Left kidney (tissue), 2 donors: ENCODE results near the gene ZNF785. TPM values are rescaled to one million over a fixed set of nuclear protein-coding genes. Genes with fewer than 3 reads are reported as not detected.
A peak's percentile ranks its signal among the peaks of the same experiment; 100 is the strongest.

Experiments
- DNase-seq: peaks from one replicate; pipeline ENCODE4 v3.0.0-alpha.2; 2013
- polyA plus RNA-seq: library from polyadenylated mRNA; unstranded; fragments of 120-200 nt; gene quantifications from one replicate; pipeline ENCODE4 v1.2.1, GENCODE V29; 2013; ENCODE audit not compliant: insufficient read length

The ZNF785 gene
- polyA plus RNA-seq, 1 donor = 30.0 TPM

DNA sequence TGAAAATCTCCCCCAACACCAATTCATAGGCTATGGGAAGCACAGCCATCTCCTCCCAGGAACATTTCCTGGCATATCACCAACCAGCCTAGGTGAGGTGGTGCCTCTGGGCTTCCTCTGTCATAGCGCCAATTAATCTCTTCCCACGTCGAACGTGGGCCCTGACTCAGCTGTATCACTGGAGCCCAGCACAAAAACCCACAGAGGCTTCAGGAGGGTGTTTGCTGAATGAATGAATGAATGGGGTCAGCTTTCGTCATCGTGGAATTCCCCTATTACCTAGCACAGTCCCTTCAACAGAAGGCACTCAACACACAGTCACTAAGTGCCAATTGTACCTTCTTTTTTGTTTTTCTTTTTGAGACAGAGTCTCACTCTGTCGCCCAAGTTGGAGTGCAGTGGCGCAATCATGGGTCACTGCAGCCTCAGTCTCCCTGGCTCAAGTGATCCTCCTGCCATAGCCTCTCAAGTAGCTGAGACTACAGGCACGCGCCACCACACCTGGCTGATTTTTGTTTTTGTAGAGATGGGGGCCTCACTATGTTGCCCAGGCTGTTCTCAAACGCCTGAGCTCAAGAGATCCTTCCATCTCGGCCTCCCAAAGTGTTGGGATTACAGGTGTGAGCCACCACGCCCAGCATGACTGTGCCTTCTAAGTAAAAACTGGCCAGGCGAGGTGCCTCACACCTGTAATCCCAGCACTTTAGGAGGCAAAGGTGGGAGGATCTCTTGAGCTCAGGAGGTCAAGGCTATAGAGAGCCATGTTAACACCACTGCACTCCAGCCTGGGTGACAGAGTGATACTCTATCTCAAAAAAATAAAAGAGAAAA lies 18.1 kb downstream of the ZNF785 start:
- no peak for DNase-seq

DNA sequence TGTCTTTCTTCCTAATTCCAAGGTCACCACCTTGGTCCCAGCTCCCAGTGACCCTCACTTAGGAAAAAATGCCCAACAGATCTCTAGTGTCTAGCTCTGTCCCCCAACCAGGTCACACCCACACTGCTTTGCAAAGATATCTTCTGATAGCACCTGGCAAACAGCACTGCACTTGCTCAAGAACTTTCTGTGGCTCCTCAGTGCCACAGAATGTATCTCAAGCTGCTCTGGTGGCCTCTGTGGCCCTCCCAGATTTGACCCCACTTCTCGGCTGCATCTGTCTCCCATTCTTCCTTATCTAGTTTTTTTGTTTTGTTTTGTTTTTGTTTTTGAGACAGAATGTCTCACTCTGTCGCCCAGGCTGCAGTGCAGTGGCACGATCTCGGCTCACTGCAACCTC lies 19.0 kb downstream of the ZNF785 start:
- no peak for DNase-seq

DNA sequence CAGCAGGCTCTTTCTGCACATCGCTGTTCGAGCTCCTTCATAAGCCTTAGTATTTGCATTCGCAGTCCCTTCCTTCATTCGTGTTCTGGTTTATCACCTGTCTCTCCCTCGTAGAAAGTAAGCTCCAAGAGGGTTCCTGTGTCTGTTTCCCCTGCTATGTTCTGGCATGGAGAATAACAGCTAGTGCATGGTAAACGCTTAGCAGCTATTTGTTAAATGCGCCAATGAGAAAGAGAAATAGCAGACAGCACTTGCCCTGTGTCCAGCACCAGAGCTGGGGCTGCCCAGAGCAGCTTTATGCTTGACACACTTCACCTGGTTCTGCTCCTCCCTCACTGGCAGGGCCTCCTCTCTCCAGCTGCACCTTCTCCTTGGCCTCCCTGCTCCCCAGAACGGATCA lies 19.5 kb downstream of the ZNF785 start:
- no peak for DNase-seq

DNA sequence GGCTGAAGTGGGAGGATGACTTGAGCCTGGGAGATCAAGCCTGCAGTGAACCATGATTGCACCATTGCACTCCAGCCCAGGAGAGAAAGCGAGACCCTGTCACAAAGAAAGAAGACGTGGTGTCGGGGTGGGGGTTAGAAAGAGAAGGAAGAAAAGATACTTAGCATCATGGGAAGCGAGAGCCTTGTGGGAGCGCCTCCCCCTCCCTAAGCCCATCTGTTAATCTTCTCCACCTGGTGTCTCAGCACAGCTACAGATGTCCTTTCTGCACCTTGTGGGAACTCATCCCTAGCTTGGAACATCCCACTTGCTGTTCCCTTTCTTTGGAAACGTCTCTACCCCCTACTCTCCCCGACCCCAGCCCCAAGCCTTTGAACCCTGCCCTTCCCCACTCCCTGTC lies 20.0 kb downstream of the ZNF785 start:
- DNase-seq = no peak

DNA sequence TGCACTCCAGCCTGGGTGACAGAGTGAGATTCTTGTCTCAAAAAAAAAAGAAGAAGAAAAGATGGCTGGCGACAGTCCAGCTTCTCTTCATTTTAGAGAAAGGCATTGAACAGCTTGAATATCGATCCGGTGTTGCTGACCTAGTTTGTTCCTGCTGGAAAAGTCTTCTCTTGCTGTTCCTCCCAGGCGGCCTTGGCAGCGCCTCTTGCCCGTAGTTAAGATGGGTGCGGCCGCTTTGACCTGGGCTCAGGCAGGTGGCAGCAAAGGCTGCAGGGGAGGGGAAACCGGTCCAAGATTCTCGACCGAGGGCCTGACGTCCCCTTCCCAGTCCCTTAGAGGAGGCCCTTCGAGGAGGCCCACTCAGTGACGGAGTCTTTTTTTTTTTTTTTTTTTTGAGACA lies 23.5 kb downstream of the ZNF785 start:
- no peak for DNase-seq

DNA sequence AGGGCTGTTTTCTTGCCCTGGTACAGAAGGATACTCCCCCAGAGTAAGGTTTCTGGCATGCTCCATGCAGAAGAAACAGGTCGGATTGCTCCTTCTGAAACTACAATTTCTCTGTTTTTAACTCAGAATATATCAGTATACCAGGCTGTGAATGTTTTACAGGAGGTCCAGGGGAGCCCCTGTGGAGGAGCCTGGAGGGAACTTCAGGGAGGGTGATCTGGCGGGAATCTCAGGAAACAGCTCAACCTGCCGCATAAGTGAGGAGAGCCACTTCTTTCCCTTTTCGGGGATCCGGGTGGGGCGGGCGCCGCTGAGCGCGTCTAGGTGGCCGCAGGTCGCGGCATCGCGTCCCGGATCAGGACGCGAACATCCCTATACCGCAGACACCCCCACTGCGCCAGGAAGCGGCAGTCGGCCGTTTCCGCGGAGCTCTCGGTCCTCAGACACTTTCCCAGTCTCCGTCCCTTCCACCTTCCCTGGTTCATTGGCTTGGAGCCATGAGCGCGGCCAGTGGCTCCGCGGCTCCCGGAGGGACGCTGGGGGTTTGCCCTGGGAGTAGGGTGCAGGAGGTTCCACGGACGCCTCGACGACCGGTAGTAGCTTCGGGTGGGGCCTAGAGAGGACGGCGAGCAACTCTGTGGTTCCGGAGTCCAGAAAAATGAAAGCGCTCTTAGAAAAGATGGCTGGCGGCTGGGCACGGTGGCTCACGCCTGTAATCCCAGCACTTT lies 24.2 kb downstream of the ZNF785 start:
- DNase-seq = no peak

DNA sequence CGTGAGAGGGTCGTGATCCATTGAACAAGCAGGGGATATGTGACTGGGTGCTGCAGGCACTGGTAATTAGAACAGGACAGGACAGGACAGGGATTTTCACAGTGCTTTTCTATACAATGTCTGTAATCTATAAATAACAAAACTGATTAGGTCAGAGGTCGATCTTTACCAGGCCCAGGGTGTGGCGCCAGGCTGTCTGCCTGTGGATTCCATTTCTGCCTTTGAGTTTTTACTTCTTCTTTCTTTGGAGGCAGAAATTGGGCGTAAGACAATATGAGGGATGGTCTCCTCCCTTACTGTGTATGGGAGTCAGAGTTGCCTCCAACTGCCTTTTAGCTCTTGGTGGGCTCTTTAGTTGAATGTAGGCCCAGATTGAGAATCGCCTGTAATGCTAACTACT lies 25.8 kb downstream of the ZNF785 start:
- DNase-seq = no peak

DNA sequence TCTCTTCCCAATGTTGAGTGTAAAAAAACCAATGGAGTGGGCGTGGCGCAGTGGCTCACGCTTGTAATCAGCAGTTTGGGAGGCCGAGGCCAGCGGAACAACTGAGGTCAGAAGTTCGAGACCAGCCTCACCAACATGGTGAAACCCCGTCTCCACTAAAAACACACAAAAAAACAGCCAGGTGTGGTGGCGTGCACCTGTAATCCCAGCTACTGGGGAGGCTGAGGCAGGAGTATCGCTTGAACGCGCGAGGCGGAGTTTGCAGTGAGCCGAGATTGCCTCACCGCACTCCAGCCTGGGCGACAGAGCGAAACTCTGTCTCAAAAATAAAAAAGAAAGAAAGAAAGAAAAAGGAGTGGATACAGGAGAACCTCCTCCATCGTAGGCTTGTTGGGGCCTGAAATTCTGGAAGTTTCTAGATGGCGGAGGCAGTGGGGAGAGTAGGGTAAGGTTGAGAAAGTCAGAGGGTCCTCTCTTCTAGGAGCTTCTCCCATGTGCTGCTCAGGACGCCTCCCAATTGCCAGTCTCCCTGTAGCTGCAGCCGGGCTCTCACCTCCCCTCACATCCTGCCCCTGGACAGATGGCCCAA lies 26.6 kb downstream of the ZNF785 start:
- DNase-seq = no peak

DNA sequence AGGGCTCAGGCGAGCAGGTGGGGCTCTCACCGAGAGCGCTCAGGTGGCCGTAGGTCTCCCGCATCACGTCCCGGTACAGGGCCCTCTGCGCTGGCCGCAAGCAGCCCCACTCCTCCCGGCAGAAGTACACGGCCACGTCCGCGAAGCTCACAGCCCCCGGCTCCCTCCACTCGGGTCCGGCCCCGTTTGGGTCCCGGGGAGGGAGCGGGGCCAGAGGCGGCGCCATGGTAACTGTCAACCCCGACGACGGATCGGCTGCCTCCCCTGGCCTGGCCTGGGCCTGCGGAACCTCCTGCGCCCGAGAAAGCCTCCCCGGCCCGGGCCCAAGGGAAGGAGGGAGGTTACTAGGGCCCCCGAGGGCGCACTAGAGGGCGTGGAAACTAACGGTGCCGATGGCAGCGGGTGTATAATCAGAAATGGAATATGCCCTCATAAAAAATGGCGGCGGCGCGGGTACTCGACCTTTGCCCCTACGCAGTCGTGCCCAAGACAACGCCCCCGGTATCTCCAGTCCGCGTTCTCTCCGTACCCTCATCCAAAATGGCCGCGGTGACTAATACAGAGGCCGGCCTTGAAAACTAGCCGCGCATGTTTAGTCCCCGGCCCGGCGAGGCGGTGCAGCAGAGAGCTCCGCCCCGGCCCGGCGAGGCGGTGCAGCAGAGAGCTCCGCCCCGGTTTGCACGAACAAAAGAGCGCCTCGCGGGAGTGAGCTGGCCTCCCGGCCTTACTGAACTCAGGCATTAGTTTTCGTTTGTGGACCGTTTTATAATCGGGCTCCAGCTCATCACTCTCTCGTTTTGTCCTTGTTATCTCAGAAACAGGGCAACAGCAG lies 27.3 kb downstream of the ZNF785 start, which contains the start of gene ZNF764:
ZNF764 (minus strand) TSS at position 418 of the 832 bp plus-strand sequence; CDS start at position 226, 192 bp downstream.
- DNase-seq = peak; percentile 97

DNA sequence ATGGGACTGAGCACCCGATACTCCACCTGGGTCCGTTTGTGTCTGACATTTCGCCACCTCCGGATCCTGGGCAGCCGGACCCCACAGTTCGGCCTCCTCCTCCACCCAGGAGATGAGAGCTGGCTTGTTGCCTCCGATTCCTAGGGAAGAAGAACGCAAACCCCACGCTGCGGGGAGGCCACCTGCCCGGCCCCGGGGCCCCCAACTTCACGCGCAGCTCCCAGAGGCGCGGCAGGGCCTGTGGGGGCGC lies 27.9 kb downstream of the ZNF785 start:
- no peak for DNase-seq

DNA sequence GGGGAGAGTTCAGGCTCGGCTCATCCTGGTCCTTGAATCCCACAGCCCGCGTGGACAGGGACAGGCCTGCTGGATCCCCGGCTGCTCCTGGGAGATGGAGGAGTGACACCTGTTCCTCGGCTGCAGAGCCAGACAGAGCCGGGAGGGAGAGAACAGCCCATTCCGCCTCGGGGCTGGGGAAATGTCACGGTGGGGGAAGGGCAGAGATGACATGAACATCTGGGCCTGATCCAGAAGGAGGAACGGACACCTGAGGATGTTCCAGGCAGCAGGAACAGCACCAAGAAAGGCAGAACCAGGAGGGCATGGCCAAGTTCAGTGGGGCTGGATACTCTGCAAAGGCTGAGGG lies 29.4 kb downstream of the ZNF785 start:
- no peak for DNase-seq

DNA sequence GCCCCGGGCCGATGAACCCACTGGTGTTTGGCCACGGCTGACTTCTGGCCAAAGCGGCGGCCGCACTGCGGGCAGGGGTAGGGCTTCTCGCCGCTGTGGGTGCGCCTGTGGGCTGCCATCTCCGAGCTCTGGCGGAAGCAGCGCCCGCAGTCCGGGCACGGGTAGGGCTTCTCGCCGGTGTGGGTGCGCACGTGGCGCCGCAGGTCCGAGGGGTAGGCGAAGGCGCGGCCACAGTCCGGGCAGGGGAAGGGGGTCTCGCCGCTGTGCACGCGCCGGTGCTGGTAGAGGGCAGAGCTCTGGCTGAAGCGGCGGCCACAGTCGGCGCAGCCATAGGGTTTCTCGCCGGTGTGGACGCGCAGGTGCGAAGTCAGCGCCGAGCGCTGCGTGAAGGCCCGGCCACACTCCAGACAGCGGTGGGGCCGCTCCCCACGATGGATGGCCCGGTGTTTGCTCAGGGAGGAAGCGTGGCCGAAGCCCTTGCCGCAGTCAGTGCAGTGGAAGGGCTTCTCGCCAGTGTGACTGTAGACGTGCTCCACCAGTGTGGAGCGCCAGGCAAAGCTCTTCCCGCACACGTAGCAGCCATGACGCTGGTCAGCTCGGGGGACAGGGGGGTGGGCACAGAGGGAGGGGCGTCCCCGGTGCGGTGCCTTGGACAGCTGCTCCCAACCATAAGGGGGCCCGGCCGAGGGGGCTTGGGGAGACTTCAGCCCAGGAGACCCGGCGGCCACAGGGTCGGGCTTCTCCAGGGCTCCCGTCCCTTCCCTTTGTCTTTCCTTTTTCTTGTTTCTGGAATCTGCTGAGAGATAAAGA lies 30.0 kb downstream of the ZNF785 start:
- DNase-seq = no peak

DNA sequence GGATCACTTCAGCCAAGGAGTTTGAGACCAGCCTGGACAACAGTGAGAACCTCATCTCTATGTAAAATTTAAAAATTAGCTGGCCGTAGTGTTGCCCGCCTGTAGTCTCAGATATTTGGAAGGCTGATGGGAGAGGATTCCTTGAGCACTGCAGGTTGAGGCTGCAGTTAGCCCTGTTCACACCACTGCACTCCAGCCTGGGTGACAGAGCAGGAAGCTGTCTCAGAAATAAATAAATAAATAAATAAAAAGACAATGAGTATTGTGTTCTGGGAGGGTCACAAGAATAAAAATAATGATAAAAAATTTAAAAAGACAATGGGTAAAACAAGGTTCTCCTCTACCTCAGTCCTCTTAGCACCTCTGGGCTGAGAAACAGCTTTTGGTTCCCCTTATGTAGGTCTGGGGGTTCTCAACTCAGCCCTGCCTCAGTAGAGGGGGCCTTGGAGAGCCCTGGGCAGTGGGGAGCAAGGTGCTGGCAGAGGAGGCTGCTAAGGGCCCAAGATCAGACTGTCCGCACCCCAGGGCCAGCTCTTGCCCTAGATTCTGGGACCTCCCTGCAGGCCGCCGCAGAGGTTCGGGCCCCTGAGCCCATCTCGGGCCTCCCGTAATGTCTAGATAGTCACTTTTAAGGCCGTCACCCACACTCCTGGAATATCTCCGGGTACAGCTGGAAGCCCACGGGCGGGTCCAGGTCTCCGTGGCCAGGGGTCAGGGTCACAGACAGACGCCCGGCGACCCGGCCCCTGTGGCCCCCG lies 30.8 kb downstream of the ZNF785 start:
- DNase-seq = no peak

DNA sequence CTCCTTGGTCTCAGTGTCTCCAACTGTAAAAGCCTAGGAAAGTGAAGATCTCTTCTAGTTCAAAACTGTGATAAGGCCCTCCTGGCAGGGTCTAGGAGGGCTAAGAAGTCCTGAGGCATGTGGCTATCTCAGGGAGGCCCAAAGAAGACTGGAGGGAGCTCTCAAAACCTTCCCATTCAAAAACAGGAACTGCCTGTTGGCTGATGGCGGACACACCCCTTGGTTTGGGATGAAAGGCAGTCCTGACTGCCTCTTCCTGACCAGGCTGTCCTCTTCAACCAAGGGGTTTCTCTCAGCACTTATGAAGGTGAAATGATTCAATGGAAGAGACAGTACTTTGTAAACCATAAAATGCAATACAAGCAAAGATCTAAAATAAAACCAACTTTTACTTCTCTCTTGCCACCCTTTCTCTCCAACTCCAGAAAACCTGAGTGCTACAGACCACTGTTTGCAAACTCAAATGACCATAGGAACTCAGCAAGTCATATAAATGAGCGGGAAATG lies 32.1 kb downstream of the ZNF785 start:
- DNase-seq = no peak

DNA sequence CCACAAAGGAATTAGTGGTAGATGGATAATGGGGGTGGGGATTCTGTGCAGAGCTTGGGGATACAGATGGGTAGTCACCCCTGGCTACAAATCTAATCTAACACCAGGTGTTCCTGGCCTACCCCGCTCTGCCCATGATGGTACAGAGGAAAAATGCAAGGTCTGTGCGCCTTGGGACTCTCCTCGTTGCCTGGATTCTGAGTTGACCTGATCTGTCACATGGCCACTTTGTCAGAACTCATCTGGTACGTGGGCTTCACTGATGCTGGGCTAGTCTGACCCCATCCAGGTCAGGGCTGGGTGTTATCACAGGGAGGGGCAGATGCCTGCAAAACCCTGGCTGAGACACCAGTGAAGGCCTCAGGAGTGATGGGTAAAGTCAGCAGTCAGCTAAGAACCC lies 32.5 kb downstream of the ZNF785 start:
- no peak for DNase-seq

DNA sequence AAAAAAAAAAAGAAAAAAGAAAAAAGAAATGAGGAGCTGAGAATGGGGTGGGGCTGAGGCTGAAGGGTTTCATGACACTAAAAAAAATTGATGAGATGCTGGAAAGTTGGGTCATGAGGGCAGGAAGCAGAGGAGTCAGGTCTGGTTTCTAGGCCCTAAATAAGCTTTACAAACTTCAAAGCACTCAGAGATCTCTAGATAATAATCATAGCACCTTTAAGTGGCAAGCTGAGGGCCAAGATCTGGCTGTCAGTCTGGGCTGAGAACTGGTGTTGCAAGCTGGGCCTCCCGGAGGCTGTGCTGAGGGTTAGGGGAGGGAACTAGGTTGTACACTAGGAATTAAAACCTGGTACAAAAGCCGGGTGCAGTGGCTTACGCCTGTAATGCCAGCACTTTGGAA lies 33.7 kb downstream of the ZNF785 start:
- DNase-seq = no peak

DNA sequence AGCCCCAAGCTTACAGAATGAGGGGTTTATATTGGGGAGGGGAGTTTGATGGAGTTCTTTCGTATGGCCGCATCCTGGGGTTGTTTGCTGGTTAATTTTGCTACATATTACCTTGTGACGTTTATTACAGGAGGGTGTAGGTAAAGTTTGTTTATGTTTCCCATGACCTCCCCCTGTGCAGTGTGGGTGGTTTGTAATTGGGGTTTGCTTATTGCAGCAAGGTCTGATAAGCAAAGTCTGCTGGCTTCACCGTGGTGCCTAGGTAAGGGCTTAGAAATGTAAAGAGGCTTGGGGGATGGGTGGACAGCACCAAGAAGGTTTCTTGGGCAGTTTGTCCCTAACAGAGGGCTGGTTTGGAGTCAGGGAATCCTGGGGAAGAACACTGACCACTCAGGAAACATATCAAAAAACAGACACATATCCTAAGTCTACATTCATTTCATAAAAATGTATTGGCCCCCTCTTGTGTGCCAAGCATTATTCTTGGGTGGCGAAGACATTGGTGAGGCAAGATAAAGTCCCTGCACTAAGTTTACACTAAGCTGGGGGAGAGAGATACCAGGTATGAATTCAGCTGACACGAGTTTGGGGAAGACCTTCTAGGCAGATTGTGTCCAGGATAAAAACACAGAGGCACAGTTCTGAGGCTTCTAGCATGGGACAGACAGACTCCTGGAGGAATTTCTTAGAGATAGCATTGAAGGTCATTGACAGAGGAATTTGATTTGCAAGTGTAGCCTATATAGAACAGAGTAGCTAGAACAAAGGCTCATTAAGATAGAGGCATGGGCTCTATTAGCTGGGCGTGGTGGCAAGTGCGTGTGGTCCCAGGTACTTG lies 36.9 kb downstream of the ZNF785 start:
- no peak for DNase-seq

DNA sequence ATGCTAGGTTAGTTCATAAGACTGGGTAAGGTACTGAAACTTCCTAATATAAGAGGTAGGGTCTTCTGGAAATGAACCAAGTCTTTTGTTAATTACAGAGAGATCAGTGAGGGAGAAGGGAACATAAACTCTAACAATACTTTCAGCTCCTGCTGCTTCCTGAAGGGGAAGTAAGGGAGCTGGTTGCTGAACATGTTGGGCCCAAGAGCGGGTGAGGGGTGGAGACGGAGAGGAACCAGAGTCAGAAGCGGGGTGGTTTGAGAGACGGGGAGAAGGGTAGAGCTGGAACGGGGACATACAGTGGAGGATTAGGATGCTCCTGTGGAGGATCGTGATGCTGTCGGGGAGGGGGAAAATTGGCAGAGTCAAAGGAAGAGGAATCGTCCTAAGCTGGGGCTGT lies 39.4 kb downstream of the ZNF785 start:
- no peak for DNase-seq

DNA sequence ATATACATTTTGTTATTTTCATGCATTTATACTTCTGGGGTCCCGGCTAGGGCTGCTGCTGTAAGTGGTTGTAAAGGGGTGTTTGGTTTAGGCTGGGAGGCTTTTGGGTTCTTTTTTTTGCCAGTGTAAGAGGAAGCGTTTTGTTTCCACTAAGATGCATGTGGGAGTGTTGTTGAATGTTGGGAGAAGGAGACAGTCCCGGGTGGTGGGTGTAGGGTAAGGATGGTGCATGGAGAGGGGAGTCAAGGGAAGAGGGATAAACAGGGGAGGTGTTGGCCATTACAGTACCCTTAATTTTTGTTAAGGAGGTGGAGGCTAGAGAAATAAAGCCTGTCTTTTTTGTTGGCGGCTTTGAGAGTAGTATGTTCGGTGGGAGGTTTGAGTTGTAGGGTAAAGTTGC lies 42.4 kb downstream of the ZNF785 start:
- DNase-seq = no peak
